DOHH2 (cell line): ENCODE measurements around the gene SFXN5.

Experiments used
- H3F3A ChIP-seq: fragments of 200-600 bp; sonication (generic), shearing (Covaris generic); 2 replicates; pipeline ENCODE4 v1.6.0; 2016; ENCODE audit warnings: antibody characterized with exemption, mild to moderate bottlenecking; ENCODE audit not compliant: control insufficient read depth, insufficient read depth
- H3K27ac ChIP-seq: fragments of 200-600 bp; sonication (generic); 2 replicates; pipeline ENCODE4 v1.5.1; 2014; ENCODE audit warnings: low read depth, mild to moderate bottlenecking, low read length, moderate library complexity
- H3K27me3 ChIP-seq: fragments of 200-600 bp; sonication (generic); 2 replicates; pipeline ENCODE4 v1.6.1; 2014; ENCODE audit warnings: mild to moderate bottlenecking, low read length, mixed read lengths; ENCODE audit not compliant: control insufficient read depth
- H3K36me3 ChIP-seq: fragments of 200-600 bp; sonication (generic); 2 replicates; pipeline ENCODE4 v1.6.1; 2014; ENCODE audit warnings: mild to moderate bottlenecking, low read length, moderate library complexity, mixed read lengths; ENCODE audit not compliant: control insufficient read depth
- H3K4me1 ChIP-seq: fragments of 200-600 bp; sonication (generic); 2 replicates; pipeline ENCODE4 v1.6.1; 2014; ENCODE audit warnings: mild to moderate bottlenecking, low read length, mixed read lengths; ENCODE audit not compliant: control insufficient read depth
- H3K4me2 ChIP-seq: fragments of 200-600 bp; sonication (generic); 2 replicates; pipeline ENCODE4 v1.6.0; 2014; ENCODE audit warnings: mild to moderate bottlenecking, low read length, moderate library complexity
- H3K4me3 ChIP-seq: fragments of 200-600 bp; sonication (generic); 2 replicates; pipeline ENCODE4 v1.5.1; 2014; ENCODE audit warnings: mild to moderate bottlenecking, low read length, mixed read lengths
- H3K79me2 ChIP-seq: fragments of 200-600 bp; sonication (generic); 2 replicates; pipeline ENCODE4 v1.6.1; 2014; ENCODE audit warnings: mild to moderate bottlenecking, low read length, mixed read lengths; ENCODE audit not compliant: control insufficient read depth
- H3K9me2 ChIP-seq: fragments of 200-600 bp; sonication (generic); replicated peaks from 2 replicates; pipeline ENCODE4 v1.6.1; 2014; ENCODE audit warnings: mild to moderate bottlenecking, low read length, mixed read lengths; ENCODE audit not compliant: control insufficient read depth
- H3K9me3 ChIP-seq: fragments of 200-600 bp; sonication (generic); 2 replicates; pipeline ENCODE4 v1.6.1; 2014; ENCODE audit warnings: antibody characterized with exemption, low read length, mixed read lengths; ENCODE audit not compliant: control insufficient read depth, insufficient read depth
- H4K20me1 ChIP-seq: fragments of 200-600 bp; sonication (generic); 2 replicates; pipeline ENCODE4 v1.6.0; 2014; ENCODE audit warnings: low read depth, mild to moderate bottlenecking, antibody characterized with exemption, low read length, moderate library complexity; ENCODE audit not compliant: control insufficient read depth, insufficient read depth
- EZH2phosphoT487 ChIP-seq: fragments of 200-600 bp; sonication (generic); IDR thresholded peaks from 2 replicates; pipeline ENCODE4 v1.6.1; 2017; ENCODE audit warnings: borderline replicate concordance, mild to moderate bottlenecking, antibody characterized with exemption, low read length, moderate library complexity, mixed read lengths
- TF ChIP-seq, protein P1 (sequence below): fragments of 200-600 bp; sonication (generic); IDR thresholded peaks from one replicate; pipeline ENCODE4 v1.5.1; 2014; ENCODE audit warnings: antibody characterized with exemption, mild to moderate bottlenecking, low read depth, low read length; ENCODE audit not compliant: poor library complexity, severe bottlenecking

The SFXN5 gene

DNA sequence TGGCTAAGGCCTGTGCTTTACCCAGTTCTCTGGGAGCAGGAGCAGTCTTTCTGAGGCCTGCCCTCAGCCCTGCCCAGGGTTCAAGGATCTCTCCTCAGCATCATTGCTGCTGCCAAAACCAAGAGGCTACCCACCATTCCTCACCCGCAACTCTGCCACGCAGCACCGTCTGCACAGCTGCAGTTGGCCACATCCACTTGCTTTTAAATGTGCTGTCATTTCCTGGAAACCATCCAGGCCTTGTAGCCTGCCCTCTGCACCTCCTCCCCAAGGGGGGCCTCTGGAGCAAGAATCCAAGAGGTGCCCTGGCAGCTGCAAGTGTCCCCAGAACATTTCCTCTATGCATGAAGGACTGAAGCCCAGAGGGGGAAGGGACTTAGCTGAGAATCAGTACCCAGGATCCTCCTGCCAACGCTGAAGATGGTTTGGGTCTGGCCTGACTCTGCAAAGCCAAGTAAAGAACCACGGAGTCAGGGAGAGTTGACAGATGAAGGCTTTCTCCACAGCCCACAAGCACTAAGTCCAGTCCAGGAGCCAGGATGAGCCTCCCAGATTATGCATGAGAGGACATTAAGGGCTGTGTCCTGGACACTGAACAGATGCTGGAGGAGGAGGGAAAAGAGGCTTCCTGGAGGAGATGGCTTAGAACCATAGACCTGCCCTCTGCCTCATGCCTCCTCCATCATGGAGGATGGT, 139.3 kb downstream of the SFXN5 start:
- peaks cover 34% of the 10 kb centered on the region for H3K27me3 ChIP-seq
- H3K4me1 ChIP-seq, result no peaks in the 10 kb centered on the region
- no peak overlapping the region for H3K4me2 ChIP-seq
- H3K27ac ChIP-seq, result no peak overlapping the region
- H3F3A ChIP-seq, result no peaks in the 10 kb centered on the region
- no peak for TF ChIP-seq EZH2phosphoT487
- TF ChIP-seq, protein P1, sequence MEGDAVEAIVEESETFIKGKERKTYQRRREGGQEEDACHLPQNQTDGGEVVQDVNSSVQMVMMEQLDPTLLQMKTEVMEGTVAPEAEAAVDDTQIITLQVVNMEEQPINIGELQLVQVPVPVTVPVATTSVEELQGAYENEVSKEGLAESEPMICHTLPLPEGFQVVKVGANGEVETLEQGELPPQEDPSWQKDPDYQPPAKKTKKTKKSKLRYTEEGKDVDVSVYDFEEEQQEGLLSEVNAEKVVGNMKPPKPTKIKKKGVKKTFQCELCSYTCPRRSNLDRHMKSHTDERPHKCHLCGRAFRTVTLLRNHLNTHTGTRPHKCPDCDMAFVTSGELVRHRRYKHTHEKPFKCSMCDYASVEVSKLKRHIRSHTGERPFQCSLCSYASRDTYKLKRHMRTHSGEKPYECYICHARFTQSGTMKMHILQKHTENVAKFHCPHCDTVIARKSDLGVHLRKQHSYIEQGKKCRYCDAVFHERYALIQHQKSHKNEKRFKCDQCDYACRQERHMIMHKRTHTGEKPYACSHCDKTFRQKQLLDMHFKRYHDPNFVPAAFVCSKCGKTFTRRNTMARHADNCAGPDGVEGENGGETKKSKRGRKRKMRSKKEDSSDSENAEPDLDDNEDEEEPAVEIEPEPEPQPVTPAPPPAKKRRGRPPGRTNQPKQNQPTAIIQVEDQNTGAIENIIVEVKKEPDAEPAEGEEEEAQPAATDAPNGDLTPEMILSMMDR, result no peak
- no peaks in the 10 kb centered on the region for H3K36me3 ChIP-seq
- no peaks in the 10 kb centered on the region for H3K9me3 ChIP-seq
- H3K4me3 ChIP-seq, result no peak overlapping the region
- no peaks in the 10 kb centered on the region for H3K79me2 ChIP-seq
- no peaks in the 10 kb centered on the region for H4K20me1 ChIP-seq
- H3K9me2 ChIP-seq, result no peaks in the 10 kb centered on the region

GRCh38 chr2:72931280-72931910, 140.1 kb downstream of the SFXN5 start:
- Histone ChIP-seq H3K79me2 (no peaks in the 10 kb centered on the region), H3K36me3 (no peaks in the 10 kb centered on the region), H3K4me3 (no peak overlapping the region), H3K4me1 (no peaks in the 10 kb centered on the region), H3K4me2 (no peak overlapping the region), H3K9me3 (no peaks in the 10 kb centered on the region), H4K20me1 (no peaks in the 10 kb centered on the region), H3F3A (no peaks in the 10 kb centered on the region), H3K9me2 (no peaks in the 10 kb centered on the region), H3K27ac (no peak overlapping the region), H3K27me3 (peaks cover 42% of the 10 kb centered on the region)
- TF ChIP-seq, protein P1, result no peak
- no peak for TF ChIP-seq EZH2phosphoT487

DNA sequence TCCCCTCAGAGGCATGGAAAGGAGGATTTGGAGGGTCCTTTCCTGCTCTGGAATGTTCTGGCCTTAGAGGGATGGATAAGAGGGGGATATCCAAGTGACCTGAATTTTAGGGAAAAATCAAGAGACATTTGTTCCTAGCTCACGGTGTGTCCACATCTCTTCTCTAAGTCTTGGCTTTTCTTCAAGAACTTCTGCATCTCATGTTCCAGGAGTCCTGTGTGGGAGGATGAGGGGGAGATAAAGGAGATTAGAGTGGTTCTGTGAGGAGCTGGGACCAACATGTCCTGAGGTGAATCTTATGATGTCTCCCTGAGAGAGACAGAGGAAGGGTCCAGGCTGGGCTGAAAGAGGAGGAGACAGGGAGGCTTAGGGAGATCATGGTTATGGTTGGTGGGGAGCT, 142.5 kb downstream of the SFXN5 start:
- no peaks in the 10 kb centered on the region for H3K36me3 ChIP-seq
- no peaks in the 10 kb centered on the region for H3F3A ChIP-seq
- no peaks in the 10 kb centered on the region for H3K9me2 ChIP-seq
- no peak for TF ChIP-seq EZH2phosphoT487
- TF ChIP-seq, protein P1, result no peak
- no peaks in the 10 kb centered on the region for H3K9me3 ChIP-seq
- H3K4me3 ChIP-seq, result no peak overlapping the region
- H3K27me3 ChIP-seq, result peaks cover 63% of the 10 kb centered on the region
- H3K4me2 ChIP-seq, result no peak overlapping the region
- H3K4me1 ChIP-seq, result no peaks in the 10 kb centered on the region
- no peaks in the 10 kb centered on the region for H3K79me2 ChIP-seq
- no peak overlapping the region for H3K27ac ChIP-seq
- H4K20me1 ChIP-seq, result no peaks in the 10 kb centered on the region
